SJSA1 (cell line): ENCODE measurements around the gene VAMP4. TPM values are rescaled to one million over a fixed set of nuclear protein-coding genes. Genes with fewer than 3 reads are reported as not detected.
"Not testable (repeated sequence)": the region's sequence is repeated elsewhere in the genome, so short reads cannot be mapped to it uniquely, and the experiment has no call there.

Experiments
- DNase-seq, 2 experiments: peaks; one replicate each; pipeline ENCODE4 v3.0.0-alpha.2; 2015 to 2020; ENCODE audit warnings: low spot score in 2 of 2, low read depth in 1 of 2
- H3K27ac ChIP-seq: fragments of 250-450 bp; sonication (Bioruptor Pico); 2 replicates; pipeline ENCODE4 v1.5.1; 2020; ENCODE audit warnings: mild to moderate bottlenecking, moderate library complexity
- H3K27me3 ChIP-seq: fragments of 250-450 bp; sonication (Bioruptor Pico); replicated peaks from 2 replicates; pipeline ENCODE4 v1.5.1; 2020; ENCODE audit warnings: mild to moderate bottlenecking, moderate library complexity
- H3K36me3 ChIP-seq: fragments of 250-450 bp; sonication (Bioruptor Pico); 2 replicates; pipeline ENCODE4 v1.5.1; 2020; ENCODE audit warnings: mild to moderate bottlenecking
- H3K4me1 ChIP-seq: fragments of 250-450 bp; sonication (Bioruptor Pico); replicated peaks from 2 replicates; pipeline ENCODE4 v1.6.1; 2021; ENCODE audit warnings: mild to moderate bottlenecking
- H3K4me3 ChIP-seq: fragments of 250-450 bp; sonication (Bioruptor Pico); 2 replicates; pipeline ENCODE4 v1.5.1; 2020; ENCODE audit warnings: mild to moderate bottlenecking
- H3K9me3 ChIP-seq: fragments of 250-450 bp; sonication (Bioruptor Pico); replicated peaks from 2 replicates; pipeline ENCODE4 v1.5.1; 2020; ENCODE audit warnings: mild to moderate bottlenecking
- total RNA-seq: library from RNA; depleted of rRNA; stranded (reverse); fragments of >200 nt; shearing (Covaris generic); gene quantifications from 2 replicates; pipeline ENCODE4 v1.2.3, GENCODE V29; 2014

VAMP4 gene
- total RNA-seq, 1 experiment from 2014 or later = 8.5 TPM

GRCh38 chr1:171664976-171665375, 76.9 kb downstream of the VAMP4 start:
- no peaks in the 10 kb centered on the region for H3K9me3 ChIP-seq
- no peak overlapping the region for H3K4me3 ChIP-seq
- H3K4me1 ChIP-seq = peaks cover 15% of the 10 kb centered on the region
- no peaks in the 10 kb centered on the region; the same call in 1 of the 2 replicates for H3K27me3 ChIP-seq
- no peak overlapping the region for H3K27ac ChIP-seq
- no peaks in the 10 kb centered on the region for H3K36me3 ChIP-seq
- no peak for DNase-seq

DNA sequence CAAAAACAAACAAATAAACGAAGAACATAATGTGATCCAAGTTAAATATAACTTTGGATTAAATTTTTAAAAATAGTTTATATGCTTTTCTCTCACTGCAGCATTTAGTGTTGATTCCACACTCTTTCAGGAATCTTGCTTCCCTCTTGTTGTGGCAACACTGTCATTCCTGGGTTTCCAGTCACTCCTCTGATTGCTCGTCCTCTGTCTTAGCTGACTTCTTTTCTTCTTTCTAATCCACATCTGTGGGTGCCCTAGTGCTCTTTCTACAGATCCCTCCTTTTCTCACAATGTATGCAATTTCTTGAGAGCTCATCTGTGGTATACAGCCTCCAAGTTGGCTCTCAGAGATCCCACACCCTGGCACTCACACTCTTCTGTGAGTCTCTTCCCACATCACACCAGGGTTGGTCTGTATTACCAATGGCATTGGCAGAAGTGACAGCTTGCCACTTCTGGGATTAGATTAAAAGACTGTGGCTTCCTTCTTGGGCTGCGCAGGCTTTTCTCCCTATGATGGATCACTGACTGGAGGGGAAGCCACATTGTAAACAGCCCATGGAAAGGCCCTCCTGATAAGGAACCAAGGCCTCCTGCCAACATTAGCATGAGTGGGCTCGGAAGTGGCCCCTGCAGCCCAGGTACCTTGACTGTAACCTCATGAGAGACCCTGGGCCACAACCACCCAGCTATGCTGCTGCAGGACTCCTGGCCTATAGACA, 77.8 kb downstream of the VAMP4 start:
- Histone ChIP-seq H3K9me3 (no peaks in the 10 kb centered on the region), H3K36me3 (no peaks in the 10 kb centered on the region), H3K27me3 (no peaks in the 10 kb centered on the region; the same call in 1 of the 2 replicates), H3K4me1 (peaks cover 15% of the 10 kb centered on the region), H3K4me3 (no peak overlapping the region), H3K27ac (no peak overlapping the region)
- DNase-seq = no peak

DNA sequence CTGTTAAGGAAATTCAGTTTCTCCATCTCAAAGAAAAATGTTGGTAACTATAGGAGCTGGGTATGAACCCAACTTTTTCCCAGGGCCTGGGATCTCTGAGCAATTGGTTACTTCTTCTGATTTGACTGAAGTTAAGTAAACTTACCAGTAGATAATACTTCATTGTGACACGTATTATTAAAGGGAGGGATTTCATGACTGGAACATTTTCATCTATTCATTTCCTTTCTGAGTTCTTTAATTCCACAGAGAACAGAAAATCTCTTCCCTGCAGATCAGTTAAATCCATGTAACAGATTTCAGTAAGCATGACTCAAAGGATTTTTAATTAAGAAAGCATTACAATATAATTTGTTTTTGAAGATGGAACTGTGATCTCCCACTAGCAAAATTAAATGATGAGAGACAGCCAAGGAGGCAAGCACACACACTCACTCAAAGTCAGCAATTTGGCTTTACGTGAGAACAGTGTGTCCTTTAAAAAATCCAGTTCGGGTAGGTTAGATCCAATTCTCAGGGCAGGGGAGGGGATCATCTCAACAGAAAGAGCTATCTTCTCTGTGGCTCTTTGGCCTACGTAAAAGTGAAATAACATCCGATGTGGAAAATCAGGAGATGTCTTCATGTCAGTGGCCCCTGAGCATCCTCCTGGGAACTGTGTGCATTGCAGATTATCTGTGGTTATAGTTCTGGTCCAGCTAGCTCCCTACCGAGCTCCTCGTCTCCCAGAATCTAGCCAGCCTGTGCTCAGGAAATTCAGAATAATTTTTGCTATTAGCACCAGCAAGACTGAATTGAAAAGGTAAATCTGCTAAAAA, 78.6 kb downstream of the VAMP4 start:
- Histone ChIP-seq H3K9me3 (no peaks in the 10 kb centered on the region), H3K27ac (no peak overlapping the region), H3K27me3 (no peaks in the 10 kb centered on the region; the same call in 1 of the 2 replicates), H3K4me1 (peaks cover 15% of the 10 kb centered on the region), H3K36me3 (no peaks in the 10 kb centered on the region), H3K4me3 (no peak overlapping the region)
- DNase-seq = no peak

GRCh38 chr1:171661076-171661650, 80.7 kb downstream of the VAMP4 start:
- Histone ChIP-seq H3K27me3 (no peaks in the 10 kb centered on the region), H3K9me3 (no peaks in the 10 kb centered on the region), H3K4me1 (peaks cover 15% of the 10 kb centered on the region), H3K36me3 (no peaks in the 10 kb centered on the region), H3K27ac (no peak overlapping the region), H3K4me3 (no peak overlapping the region)
- DNase-seq = no peak

GRCh38 chr1:171656206-171656605, 85.7 kb downstream of the VAMP4 start:
- not testable (repeated sequence) for H3K27ac ChIP-seq, H3K27me3 ChIP-seq, H3K9me3 ChIP-seq, DNase-seq, H3K4me3 ChIP-seq, H3K36me3 ChIP-seq
- peaks cover 20% of the 10 kb centered on the region for H3K4me1 ChIP-seq

DNA sequence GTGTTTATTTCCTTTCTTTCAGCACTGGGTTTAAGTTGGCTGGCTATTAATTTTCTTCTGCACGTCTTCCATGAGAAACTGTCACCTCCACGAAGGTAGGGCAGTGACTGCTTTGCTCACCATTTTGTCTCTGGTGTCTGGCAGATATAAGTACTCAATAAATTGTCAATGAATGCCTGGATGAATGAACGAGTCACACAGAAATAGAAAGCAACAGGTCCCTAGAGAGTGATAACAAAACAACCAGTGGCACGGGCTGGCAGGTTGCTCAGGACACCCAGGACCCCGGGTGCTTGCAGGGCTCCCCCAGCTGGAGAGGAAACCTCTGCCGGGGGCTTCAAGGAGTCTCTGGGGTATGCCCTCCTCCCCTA, 86.1 kb downstream of the VAMP4 start:
- no peak overlapping the region for H3K27ac ChIP-seq
- no peaks in the 10 kb centered on the region for H3K9me3 ChIP-seq
- no peaks in the 10 kb centered on the region for H3K27me3 ChIP-seq
- no peak overlapping the region for H3K4me3 ChIP-seq
- H3K4me1 ChIP-seq = peaks cover 20% of the 10 kb centered on the region
- DNase-seq = no peak
- no peaks in the 10 kb centered on the region for H3K36me3 ChIP-seq

- Histone ChIP-seq H3K36me3 (no peaks in the 10 kb centered on the region), H3K9me3 (no peaks in the 10 kb centered on the region), H3K4me3 (no peak overlapping the region), H3K27ac (no peak overlapping the region), H3K4me1 (peaks cover 20% of the 10 kb centered on the region), H3K27me3 (no peaks in the 10 kb centered on the region)
- no peak for DNase-seq
These were observed 86.7 kb downstream of the VAMP4 start for GRCh38 chr1:171654942-171655745.

DNA sequence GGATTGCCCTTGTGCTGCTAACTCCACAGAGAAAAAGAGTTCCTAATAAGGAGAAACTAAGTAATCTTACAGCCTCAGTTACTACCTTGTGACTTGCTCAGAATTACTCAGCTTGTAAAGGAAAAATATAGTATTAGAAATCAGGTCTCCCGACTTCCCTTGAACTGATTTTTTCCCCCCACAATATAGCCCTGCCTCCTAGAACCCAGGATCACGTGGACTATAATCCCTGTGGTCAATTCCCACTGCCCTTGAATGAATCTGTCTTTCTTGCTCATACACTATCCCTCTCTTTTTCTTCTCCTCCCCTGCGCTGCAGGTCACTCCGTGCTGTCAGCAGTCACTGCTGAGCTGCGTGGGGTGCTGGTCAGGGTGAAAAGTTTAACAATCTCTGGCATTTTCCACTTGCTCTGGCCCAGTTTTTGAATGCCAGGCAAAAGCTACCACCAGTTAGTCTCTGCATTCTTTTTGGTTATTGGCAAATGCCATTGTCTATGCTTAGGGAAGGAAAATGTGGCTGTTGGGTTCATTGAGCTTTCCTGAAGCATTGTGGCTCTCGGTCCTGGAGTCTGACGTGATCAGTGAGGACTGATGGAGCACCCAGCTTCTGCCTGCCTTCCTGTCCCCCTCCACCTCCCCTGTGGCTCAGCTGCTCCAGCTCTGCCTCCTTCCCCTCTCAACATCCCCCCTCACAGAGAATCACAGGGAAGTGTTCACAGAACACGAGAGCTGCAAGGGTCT, 87.5 kb downstream of the VAMP4 start:
- H3K27me3 ChIP-seq = no peaks in the 10 kb centered on the region
- peak in 1 of 2 experiments; percentile 54 for DNase-seq
- H3K4me1 ChIP-seq = peaks cover 20% of the 10 kb centered on the region
- no peaks in the 10 kb centered on the region for H3K36me3 ChIP-seq
- no peak overlapping the region for H3K4me3 ChIP-seq
- no peak overlapping the region for H3K27ac ChIP-seq
- no peaks in the 10 kb centered on the region for H3K9me3 ChIP-seq

- DNase-seq = no peak
- Histone ChIP-seq H3K27me3 (no peaks in the 10 kb centered on the region), H3K36me3 (no peaks in the 10 kb centered on the region), H3K4me3 (no peak overlapping the region), H3K4me1 (peaks cover 20% of the 10 kb centered on the region), H3K27ac (no peak overlapping the region), H3K9me3 (no peaks in the 10 kb centered on the region)
These were observed 88.1 kb downstream of the VAMP4 start for GRCh38 chr1:171653796-171654195.

DNA sequence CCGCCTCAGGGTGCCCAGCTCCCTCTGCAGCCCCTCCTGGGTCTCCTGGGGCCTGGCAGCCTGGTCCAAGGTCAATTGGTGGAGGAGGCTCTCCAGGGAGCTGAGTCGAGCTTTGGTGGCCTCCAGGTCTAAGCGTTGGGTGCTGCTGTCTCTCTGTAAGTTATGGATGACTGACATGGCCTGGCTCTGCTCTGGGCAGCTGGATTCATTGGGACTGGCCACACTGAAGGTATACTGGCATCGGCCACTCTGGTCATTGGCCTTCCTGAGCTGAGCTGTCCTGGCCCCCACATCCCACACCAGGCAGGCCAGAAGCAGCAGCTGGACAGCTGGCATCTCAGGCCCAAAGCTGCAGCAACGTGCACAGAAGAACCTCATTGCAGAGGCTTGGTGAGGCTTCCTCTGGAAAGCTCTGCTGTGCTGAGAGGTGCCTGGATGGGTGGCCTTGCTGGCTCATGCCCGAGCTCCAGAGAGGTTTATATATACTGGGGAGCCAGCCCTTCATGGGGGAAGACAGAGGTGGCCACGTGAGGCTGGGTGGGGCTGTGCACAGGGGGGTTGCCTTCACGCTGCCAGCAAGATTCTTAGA, 89.5 kb downstream of the VAMP4 start, which contains the start of gene MYOC:
Gene MYOC (minus strand): TSS at position 455 of the 589 bp plus-strand sequence. CDS start 77 bp downstream, at position 378.
- no peak for DNase-seq
- no peaks in the 10 kb centered on the region for H3K36me3 ChIP-seq
- no peaks in the 10 kb centered on the region for H3K27me3 ChIP-seq
- H3K9me3 ChIP-seq = no peaks in the 10 kb centered on the region
- H3K4me1 ChIP-seq = peaks cover 20% of the 10 kb centered on the region
- no peak within 1 kb of the TSS for H3K4me3 ChIP-seq
- H3K27ac ChIP-seq = no peak within 1 kb of the TSS
